ENCODE data around the gene LSR. TPM values are rescaled to one million over a fixed set of nuclear protein-coding genes. Genes with fewer than 3 reads are reported as not detected.

The LSR gene
- total RNA-seq, 2 donors from 2014 or later = 7.6 to 9.3 TPM

- no peaks in the 10 kb centered on the region for H3K36me3 ChIP-seq
- no peaks in the 10 kb centered on the region for H3K4me1 ChIP-seq (ENCODE audit: control insufficient read depth in 1 of 2, low read depth in 2 of 2)
- no peaks in the 10 kb centered on the region for H3K9me3 ChIP-seq
- no peak overlapping the region for H3K4me3 ChIP-seq
- no peak overlapping the region for H3K27ac ChIP-seq
- TF ChIP-seq, protein P1, sequence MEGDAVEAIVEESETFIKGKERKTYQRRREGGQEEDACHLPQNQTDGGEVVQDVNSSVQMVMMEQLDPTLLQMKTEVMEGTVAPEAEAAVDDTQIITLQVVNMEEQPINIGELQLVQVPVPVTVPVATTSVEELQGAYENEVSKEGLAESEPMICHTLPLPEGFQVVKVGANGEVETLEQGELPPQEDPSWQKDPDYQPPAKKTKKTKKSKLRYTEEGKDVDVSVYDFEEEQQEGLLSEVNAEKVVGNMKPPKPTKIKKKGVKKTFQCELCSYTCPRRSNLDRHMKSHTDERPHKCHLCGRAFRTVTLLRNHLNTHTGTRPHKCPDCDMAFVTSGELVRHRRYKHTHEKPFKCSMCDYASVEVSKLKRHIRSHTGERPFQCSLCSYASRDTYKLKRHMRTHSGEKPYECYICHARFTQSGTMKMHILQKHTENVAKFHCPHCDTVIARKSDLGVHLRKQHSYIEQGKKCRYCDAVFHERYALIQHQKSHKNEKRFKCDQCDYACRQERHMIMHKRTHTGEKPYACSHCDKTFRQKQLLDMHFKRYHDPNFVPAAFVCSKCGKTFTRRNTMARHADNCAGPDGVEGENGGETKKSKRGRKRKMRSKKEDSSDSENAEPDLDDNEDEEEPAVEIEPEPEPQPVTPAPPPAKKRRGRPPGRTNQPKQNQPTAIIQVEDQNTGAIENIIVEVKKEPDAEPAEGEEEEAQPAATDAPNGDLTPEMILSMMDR (IDR thresholded peaks at IDR 0.05) = no peak
- ATAC-seq (ENCODE audit: insufficient number of reproducible peaks, low FRiP score, low read depth) (no peak), DNase-seq (ENCODE audit: low spot score) (no peak)
- H3K27me3 ChIP-seq (replicated peaks; ENCODE audit: insufficient read depth) = no peaks in the 10 kb centered on the region
These were observed 43.0 kb upstream of the LSR start for GRCh38 chr19:35205733-35206323.

DNA sequence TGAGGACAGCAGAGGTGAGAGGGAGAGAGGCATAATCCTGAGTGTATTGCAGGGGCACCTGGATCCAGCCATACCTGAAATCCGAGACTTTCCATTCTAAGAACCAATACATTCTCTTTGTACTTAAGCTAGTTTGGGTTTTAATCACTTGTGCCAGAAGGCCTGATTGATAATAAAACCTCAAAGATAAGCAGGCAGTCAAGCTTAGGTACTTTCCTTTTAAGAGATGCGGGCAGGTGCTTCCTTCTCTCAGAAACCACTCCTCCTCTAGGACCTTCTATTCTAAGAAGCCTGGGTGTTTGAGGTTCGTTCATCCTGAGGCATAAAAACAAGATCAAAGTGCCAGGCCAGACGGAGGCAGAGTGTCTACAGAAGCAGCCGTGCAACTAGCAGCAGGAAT lies 42.4 kb upstream of the LSR start:
- H3K36me3 ChIP-seq = no peaks in the 10 kb centered on the region
- no peak overlapping the region for H3K27ac ChIP-seq
- no peak for DNase-seq (ENCODE audit: low spot score)
- TF ChIP-seq, protein P1 (IDR thresholded peaks at IDR 0.05) = no peak
- ATAC-seq (ENCODE audit: insufficient number of reproducible peaks, low FRiP score, low read depth) = no peak
- no peaks in the 10 kb centered on the region for H3K4me1 ChIP-seq (ENCODE audit: control insufficient read depth in 1 of 2, low read depth in 2 of 2)
- H3K4me3 ChIP-seq = no peak overlapping the region
- H3K27me3 ChIP-seq (replicated peaks; ENCODE audit: insufficient read depth) = no peaks in the 10 kb centered on the region
- no peaks in the 10 kb centered on the region for H3K9me3 ChIP-seq

DNA sequence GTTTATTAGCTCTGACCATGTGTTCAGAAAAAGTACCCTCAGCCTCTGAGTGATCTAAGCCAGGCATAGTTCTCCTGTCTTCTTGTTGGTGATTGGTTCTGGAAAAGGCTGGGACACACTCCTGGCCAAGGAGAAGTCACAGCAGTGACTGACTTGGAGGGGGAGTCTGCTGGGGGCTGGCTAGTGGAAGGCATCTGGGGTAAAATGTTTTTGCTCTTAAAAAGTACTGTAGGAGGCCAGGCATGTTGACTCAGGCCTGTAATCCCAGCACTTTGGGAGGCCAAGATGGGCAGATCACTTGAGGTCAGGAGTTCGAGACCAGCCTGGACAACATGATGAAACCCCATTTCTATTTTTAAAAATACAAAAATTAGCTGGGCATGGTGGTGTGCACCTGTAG lies 41.9 kb upstream of the LSR start:
- TF ChIP-seq, protein P1 (IDR thresholded peaks at IDR 0.05) = no peak
- no peaks in the 10 kb centered on the region for H3K36me3 ChIP-seq
- no peak for DNase-seq (ENCODE audit: low spot score)
- H3K27ac ChIP-seq = no peak overlapping the region
- ATAC-seq (ENCODE audit: insufficient number of reproducible peaks, low FRiP score, low read depth) = no peak
- no peaks in the 10 kb centered on the region for H3K27me3 ChIP-seq (replicated peaks; ENCODE audit: insufficient read depth)
- H3K4me1 ChIP-seq (ENCODE audit: control insufficient read depth in 1 of 2, low read depth in 2 of 2) = no peaks in the 10 kb centered on the region
- no peaks in the 10 kb centered on the region for H3K9me3 ChIP-seq
- no peak overlapping the region for H3K4me3 ChIP-seq

GRCh38 chr19:35207391-35207871 lies 41.4 kb upstream of the LSR start:
- no peak overlapping the region for H3K4me3 ChIP-seq
- no peaks in the 10 kb centered on the region for H3K9me3 ChIP-seq
- ATAC-seq (ENCODE audit: insufficient number of reproducible peaks, low FRiP score, low read depth) = no peak
- H3K36me3 ChIP-seq = no peaks in the 10 kb centered on the region
- no peaks in the 10 kb centered on the region for H3K27me3 ChIP-seq (replicated peaks; ENCODE audit: insufficient read depth)
- TF ChIP-seq, protein P1 (IDR thresholded peaks at IDR 0.05) = no peak
- DNase-seq (ENCODE audit: low spot score) = no peak
- no peaks in the 10 kb centered on the region for H3K4me1 ChIP-seq (ENCODE audit: control insufficient read depth in 1 of 2, low read depth in 2 of 2)
- H3K27ac ChIP-seq = no peak overlapping the region

DNA sequence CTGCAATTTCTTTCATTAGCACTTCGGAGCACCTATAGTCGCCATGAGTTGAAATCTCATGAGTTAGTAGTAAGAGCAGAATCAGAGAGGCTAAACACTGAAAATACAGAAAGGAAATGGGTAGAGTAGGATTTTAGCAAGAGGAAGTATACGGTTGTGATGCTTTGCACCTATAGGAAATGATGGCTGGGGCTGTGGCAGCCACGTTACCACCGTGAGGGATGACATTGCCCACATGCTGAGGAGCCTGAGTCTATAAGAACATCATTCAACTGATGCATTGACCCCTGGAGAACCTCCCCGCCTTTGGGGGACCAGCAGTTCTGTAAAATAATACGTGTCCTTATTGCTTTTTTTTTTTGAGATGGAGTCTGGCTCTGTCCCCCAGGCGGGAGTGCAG lies 40.7 kb upstream of the LSR start:
- no peaks in the 10 kb centered on the region for H3K9me3 ChIP-seq
- DNase-seq (ENCODE audit: low spot score) = no peak
- no peaks in the 10 kb centered on the region for H3K4me1 ChIP-seq (ENCODE audit: control insufficient read depth in 1 of 2, low read depth in 2 of 2)
- H3K36me3 ChIP-seq = no peaks in the 10 kb centered on the region
- H3K27me3 ChIP-seq (replicated peaks; ENCODE audit: insufficient read depth) = no peaks in the 10 kb centered on the region
- no peak for ATAC-seq (ENCODE audit: insufficient number of reproducible peaks, low FRiP score, low read depth)
- H3K4me3 ChIP-seq = no peak overlapping the region
- TF ChIP-seq, protein P1 (IDR thresholded peaks at IDR 0.05) = no peak
- H3K27ac ChIP-seq = no peak overlapping the region
